Breast epithelium (tissue), 4 donors: ENCODE results near the gene MGST2. TPM values are rescaled to one million over a fixed set of nuclear protein-coding genes. Genes with fewer than 3 reads are reported as not detected.

Experiments used
- DNase-seq, 2 donors: peaks; one replicate each; pipeline ENCODE4 v3.0.0-alpha.2; 2019; ENCODE audit warnings: low spot score in 2 of 2
- H3K27ac ChIP-seq, 2 donors: fragments of 200-600 bp; sonication (generic) in 1 of 2; one replicate each; pipeline ENCODE4 v1.5.1; 2016 to 2019; ENCODE audit warnings: mild to moderate bottlenecking in 1 of 2
- H3K27me3 ChIP-seq, 2 donors: fragments of 200-600 bp; sonication (generic) in 1 of 2; one replicate each; pipeline versions ENCODE4 v1.5.1 to v1.6.0; 2017 to 2019; ENCODE audit warnings: control low read depth in 1 of 2, mild to moderate bottlenecking in 1 of 2
- H3K36me3 ChIP-seq: fragments of 200-600 bp; one replicate; pipeline ENCODE4 v1.5.1; 2019
- H3K4me1 ChIP-seq, 2 donors: fragments of 200-600 bp; sonication (generic); one replicate each; pipeline ENCODE4 v1.5.1; 2016 to 2019; ENCODE audit warnings: control low read depth in 1 of 2
- H3K4me3 ChIP-seq, 3 donors: fragments of 200-600 bp; sonication (generic); 1 replicate in 2 of 3; 2 replicates in 1 of 3; pipeline ENCODE4 v1.5.1; 2016 to 2019; ENCODE audit warnings: mild to moderate bottlenecking in 3 of 3, moderate library complexity in 2 of 3
- H3K9me3 ChIP-seq, 2 donors: fragments of 200-600 bp; sonication (generic) in 1 of 2; one replicate each; pipeline ENCODE4 v1.5.1; 2016 to 2019; ENCODE audit warnings: control low read depth in 1 of 2
- CTCF ChIP-seq, 3 donors: fragments of 450-650 bp; IDR thresholded peaks; one replicate each; pipeline ENCODE4 v1.5.1; 2016 to 2017; ENCODE audit warnings: antibody characterized with exemption in 3 of 3, mild to moderate bottlenecking in 3 of 3, moderate library complexity in 3 of 3
- POLR2A ChIP-seq: fragments of 450-650 bp; IDR thresholded peaks from one replicate; pipeline ENCODE4 v1.6.1; 2016; ENCODE audit warnings: antibody characterized with exemption, mild to moderate bottlenecking, moderate library complexity
- POLR2AphosphoS5 ChIP-seq, 3 donors: sonication (generic); formaldehyde crosslinking; IDR thresholded peaks; one replicate each; pipeline ENCODE4 v1.6.1; 2017; ENCODE audit warnings: antibody characterized with exemption in 3 of 3
- intact Hi-C: fragments of 100-400 bp; cut with DNase I; formaldehyde crosslinking; loops from one replicate; pipeline ENCODE4 v1.15.1; 2023; ENCODE audit warnings: low total_unique reads
- total RNA-seq, 3 donors: library from RNA; depleted of rRNA; stranded (reverse); fragments of >200 nt; gene quantifications; one replicate each; pipeline ENCODE4 v1.1.0, GENCODE V29; 2016

The MGST2 gene
- total RNA-seq, 3 donors from 2014 or later, result 29.1 to 58.7 (median 50.5) TPM

- intact Hi-C loops, result loop anchor here (5.0 to 10.0 kb wide), 2 partner anchors 416 to 519 kb away; partner anchors contain the start of gene MAML3
- no peaks in the 10 kb centered on the region for H3K9me3 ChIP-seq
- peak overlapping the region in 1 of 3 donors; percentile 75 for H3K4me3 ChIP-seq
- no peak for DNase-seq
- peaks cover 6 to 7% of the 10 kb centered on the region in 2 donors for H3K4me1 ChIP-seq
- H3K27ac ChIP-seq, result peak overlapping the region; percentile 58 to 88
- H3K27me3 ChIP-seq, result no peaks in the 10 kb centered on the region
- TF ChIP-seq POLR2A, result no peak
- TF ChIP-seq POLR2AphosphoS5 (IDR thresholded peaks at IDR 0.05), result no peak
- no peak for TF ChIP-seq CTCF (IDR thresholded peaks at IDR 0.05)
- H3K36me3 ChIP-seq, result no peaks in the 10 kb centered on the region
Observed at GRCh38 chr4:139736274-139736660, 70.6 kb downstream of the MGST2 start.

GRCh38 chr4:139736661-139737060 is 71.0 kb downstream of the MGST2 start:
- Histone ChIP-seq H3K4me1 (peaks cover 6 to 7% of the 10 kb centered on the region in 2 donors), H3K4me3 (no peak overlapping the region), H3K27me3 (no peaks in the 10 kb centered on the region), H3K36me3 (no peaks in the 10 kb centered on the region), H3K9me3 (no peaks in the 10 kb centered on the region), H3K27ac (peak overlapping the region; percentile 58 to 88)
- intact Hi-C loops, result loop anchor here (5.0 to 10.0 kb wide), 2 partner anchors 416 to 518 kb away; partner anchors contain the start of gene MAML3
- no peak for TF ChIP-seq POLR2A
- TF ChIP-seq POLR2AphosphoS5 (IDR thresholded peaks at IDR 0.05), result no peak
- no peak for TF ChIP-seq CTCF (IDR thresholded peaks at IDR 0.05)
- DNase-seq, result no peak

- no peaks in the 10 kb centered on the region for H3K36me3 ChIP-seq
- H3K4me1 ChIP-seq, result peaks cover 6 to 7% of the 10 kb centered on the region in 2 donors
- H3K27me3 ChIP-seq, result no peaks in the 10 kb centered on the region
- TF ChIP-seq CTCF (IDR thresholded peaks at IDR 0.05), result no peak
- no peak for TF ChIP-seq POLR2A
- TF ChIP-seq POLR2AphosphoS5 (IDR thresholded peaks at IDR 0.05), result no peak
- no peak for DNase-seq
- no peaks in the 10 kb centered on the region for H3K9me3 ChIP-seq
- intact Hi-C loops, result loop anchor here (5.0 to 10.0 kb wide), 2 partner anchors 413 to 516 kb away; partner anchors contain the start of gene MAML3
- H3K4me3 ChIP-seq, result no peak overlapping the region
- peak overlapping the region in 1 of 2 donors; percentile 69 for H3K27ac ChIP-seq
Observed at GRCh38 chr4:139738846-139739613, 73.4 kb downstream of the MGST2 start.

GRCh38 chr4:139740121-139740520 is 74.5 kb downstream of the MGST2 start:
- intact Hi-C loops, result no loop called here
- H3K27ac ChIP-seq, result peak overlapping the region; percentile 69 to 95
- H3K36me3 ChIP-seq, result no peaks in the 10 kb centered on the region
- no peak for DNase-seq
- no peaks in the 10 kb centered on the region for H3K9me3 ChIP-seq
- H3K4me3 ChIP-seq, result peak overlapping the region in 1 of 3 donors; percentile 35
- H3K4me1 ChIP-seq, result peaks cover 6 to 7% of the 10 kb centered on the region in 2 donors
- TF ChIP-seq CTCF (IDR thresholded peaks at IDR 0.05) (no peak), POLR2A (no peak), POLR2AphosphoS5 (IDR thresholded peaks at IDR 0.05) (no peak)
- H3K27me3 ChIP-seq, result no peaks in the 10 kb centered on the region

- no peaks in the 10 kb centered on the region for H3K36me3 ChIP-seq
- H3K4me1 ChIP-seq, result peaks cover 6 to 7% of the 10 kb centered on the region in 2 donors
- peak overlapping the region; percentile 69 to 95 for H3K27ac ChIP-seq
- H3K27me3 ChIP-seq, result no peaks in the 10 kb centered on the region
- H3K9me3 ChIP-seq, result no peaks in the 10 kb centered on the region
- DNase-seq, result peak; percentile 36 to 64
- intact Hi-C loops, result no loop called here
- TF ChIP-seq POLR2AphosphoS5 (IDR thresholded peaks at IDR 0.05) (peak; percentile 41 to 79 (median 42)), POLR2A (no peak)
- peak overlapping the region in 2 of 3 donors; percentile 1 to 35 for H3K4me3 ChIP-seq
Observed at GRCh38 chr4:139740531-139741041, 75.0 kb downstream of the MGST2 start.
